ENCODE results near the gene KBTBD12.
A peak's percentile ranks its signal among the peaks of the same experiment; 100 is the strongest.

KBTBD12 gene

DNA sequence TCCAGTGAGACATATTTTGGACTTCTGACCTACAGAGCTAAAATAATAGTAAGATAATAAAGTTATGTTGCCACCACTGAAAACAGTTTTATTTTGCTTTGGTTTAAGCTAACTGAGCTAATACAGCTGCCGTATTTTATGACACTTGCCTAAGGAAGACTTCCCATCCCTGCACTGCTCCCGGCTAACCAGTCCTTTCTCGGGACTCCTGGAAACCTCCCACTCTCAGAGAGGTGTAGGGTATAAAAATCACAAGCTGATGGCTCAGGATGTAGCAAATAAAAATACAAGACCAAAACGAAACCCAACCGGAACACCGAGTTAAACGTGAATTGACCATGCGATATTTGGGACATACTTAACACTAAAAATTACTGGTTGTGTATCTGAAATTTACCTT, 448 bp upstream of the KBTBD12 start:
- Mint-ChIP-seq H3K27ac (no peak overlapping the region), H3K36me3 (ENCODE audit: low read depth) (no peaks in the 10 kb centered on the region), H3K4me1 (ENCODE audit: low read depth) (peaks cover 14% of the 10 kb centered on the region), H3K4me3 (peak overlapping the region; percentile 7), H3K9me3 (no peaks in the 10 kb centered on the region), H3K27me3 (peaks cover 59% of the 10 kb centered on the region)

DNA sequence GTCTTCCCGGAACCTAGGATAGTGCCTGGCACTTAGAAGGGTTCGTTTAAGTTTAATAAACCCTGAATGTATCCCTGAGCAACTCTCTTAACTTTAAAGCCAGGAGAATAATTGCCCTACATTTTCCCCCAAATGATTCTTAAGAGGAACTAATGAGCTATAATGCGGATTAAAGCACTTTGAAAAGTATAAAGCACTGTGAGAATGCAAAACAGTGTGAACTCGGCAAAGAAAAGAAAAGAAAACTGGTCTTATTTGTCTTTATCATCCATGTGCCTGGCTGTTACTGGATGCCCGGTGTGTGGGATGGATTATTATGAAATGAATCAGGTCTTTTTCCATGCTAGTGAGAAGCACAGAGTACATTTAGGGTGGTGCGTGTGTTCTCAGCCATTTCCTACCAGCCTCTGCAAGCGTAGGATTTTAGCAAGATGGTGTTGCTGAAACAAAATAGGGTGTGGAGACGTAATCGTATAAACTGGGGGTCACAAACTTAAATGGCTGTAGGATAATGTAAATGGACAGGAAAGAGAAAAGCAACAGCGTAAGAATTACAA, 983 bp downstream of the KBTBD12 start:
- H3K4me3 Mint-ChIP-seq: peak overlapping the region; percentile 20
- H3K27me3 Mint-ChIP-seq: peaks cover 56% of the 10 kb centered on the region
- peaks cover 14% of the 10 kb centered on the region for H3K4me1 Mint-ChIP-seq (ENCODE audit: low read depth)
- no peak overlapping the region for H3K27ac Mint-ChIP-seq
- H3K36me3 Mint-ChIP-seq (ENCODE audit: low read depth): no peaks in the 10 kb centered on the region
- H3K9me3 Mint-ChIP-seq: no peaks in the 10 kb centered on the region

GRCh38 chr3:127920738-127921137, 5.7 kb downstream of the KBTBD12 start:
- no peak overlapping the region for H3K27ac Mint-ChIP-seq
- no peaks in the 10 kb centered on the region for H3K9me3 Mint-ChIP-seq
- no peak overlapping the region for H3K4me3 Mint-ChIP-seq
- peaks cover 9% of the 10 kb centered on the region for H3K4me1 Mint-ChIP-seq (ENCODE audit: low read depth)
- peaks cover 30% of the 10 kb centered on the region for H3K27me3 Mint-ChIP-seq
- H3K36me3 Mint-ChIP-seq (ENCODE audit: low read depth): no peaks in the 10 kb centered on the region

DNA sequence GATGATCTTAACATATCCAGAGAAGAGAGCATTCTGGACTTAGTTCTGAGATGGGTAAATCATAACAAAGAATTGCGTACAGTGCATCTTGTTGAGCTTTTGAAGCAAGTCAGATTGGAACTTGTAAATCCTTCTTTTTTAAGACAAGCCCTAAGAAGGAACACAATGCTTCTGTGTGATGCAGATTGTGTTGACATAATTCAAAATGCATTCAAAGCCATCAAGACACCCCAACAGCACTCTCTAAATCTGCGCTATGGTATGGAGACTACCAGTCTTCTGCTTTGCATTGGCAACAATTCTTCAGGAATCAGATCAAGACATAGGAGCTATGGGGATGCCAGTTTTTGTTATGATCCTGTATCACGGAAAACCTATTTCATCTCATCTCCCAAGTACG, 8.6 kb downstream of the KBTBD12 start:
- Mint-ChIP-seq H3K4me1 (ENCODE audit: low read depth) (peaks cover 12% of the 10 kb centered on the region), H3K9me3 (no peaks in the 10 kb centered on the region), H3K27me3 (peaks cover 18% of the 10 kb centered on the region), H3K4me3 (no peak overlapping the region), H3K27ac (no peak overlapping the region), H3K36me3 (ENCODE audit: low read depth) (no peaks in the 10 kb centered on the region)

DNA sequence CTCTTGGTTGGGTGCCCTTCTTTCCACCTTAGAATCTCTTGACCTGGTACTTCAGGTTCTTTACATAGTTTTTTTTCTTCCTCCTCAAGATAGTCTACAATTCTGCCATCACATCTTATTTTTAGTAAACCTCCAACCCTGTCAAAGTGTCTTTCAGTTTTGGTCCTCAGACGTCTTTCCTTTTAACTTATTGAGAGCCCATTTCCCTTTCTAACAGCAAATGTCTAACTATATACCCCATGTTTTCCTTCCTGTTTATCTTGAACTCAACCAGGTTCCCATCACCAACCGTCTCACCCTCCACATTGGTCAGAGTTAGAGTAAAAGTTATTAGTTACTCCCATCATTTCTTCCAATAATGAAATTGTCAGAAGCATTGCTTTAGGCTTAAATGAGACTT, 10.4 kb downstream of the KBTBD12 start:
- peak overlapping the region; percentile 4 for H3K27ac Mint-ChIP-seq

GRCh38 chr3:127927829-127928604, 13.0 kb downstream of the KBTBD12 start:
- Mint-ChIP-seq H3K9me3 (no peaks in the 10 kb centered on the region), H3K36me3 (ENCODE audit: low read depth) (no peaks in the 10 kb centered on the region), H3K27ac (no peak overlapping the region), H3K27me3 (peaks cover 24% of the 10 kb centered on the region), H3K4me3 (no peak overlapping the region), H3K4me1 (ENCODE audit: low read depth) (peaks cover 12% of the 10 kb centered on the region)

More for the DNA sequence above, 10.4 kb downstream of the KBTBD12 start:
- Mint-ChIP-seq H3K36me3 (ENCODE audit: low read depth) (no peaks in the 10 kb centered on the region), H3K9me3 (no peaks in the 10 kb centered on the region), H3K27me3 (peaks cover 18% of the 10 kb centered on the region), H3K4me1 (ENCODE audit: low read depth) (peaks cover 12% of the 10 kb centered on the region), H3K4me3 (no peak overlapping the region)

- Mint-ChIP-seq H3K27me3 (peaks cover 35% of the 10 kb centered on the region), H3K4me1 (ENCODE audit: low read depth) (peaks cover 12% of the 10 kb centered on the region)
Measured at GRCh38 chr3:127929818-127930413, 14.9 kb downstream of the KBTBD12 start.

DNA sequence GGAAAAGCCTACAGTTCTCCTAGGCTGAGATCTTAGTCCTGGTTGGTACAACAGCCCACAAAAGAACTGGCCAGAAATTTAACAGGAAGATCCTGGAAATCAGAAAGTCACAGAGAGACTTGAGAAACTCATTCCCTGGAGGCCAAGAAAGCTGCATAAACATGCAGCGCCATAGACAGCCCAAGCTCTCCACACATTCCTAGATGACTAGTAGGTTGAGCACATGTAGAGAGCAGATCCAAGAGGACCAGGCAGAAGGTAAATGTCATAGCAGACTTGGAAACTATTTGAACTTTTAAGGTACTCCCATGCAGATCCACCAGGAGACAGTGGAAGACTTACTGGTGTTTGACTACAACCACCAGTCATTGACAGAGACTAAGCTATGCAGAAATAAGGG, 18.4 kb downstream of the KBTBD12 start:
- Mint-ChIP-seq H3K27ac (no peak overlapping the region), H3K4me3 (no peak overlapping the region), H3K36me3 (ENCODE audit: low read depth) (no peaks in the 10 kb centered on the region), H3K9me3 (no peaks in the 10 kb centered on the region), H3K27me3 (peaks cover 29% of the 10 kb centered on the region), H3K4me1 (ENCODE audit: low read depth) (no peaks in the 10 kb centered on the region)

More at GRCh38 chr3:127929818-127930413, 14.9 kb downstream of the KBTBD12 start:
- Mint-ChIP-seq H3K36me3 (ENCODE audit: low read depth) (no peaks in the 10 kb centered on the region), H3K9me3 (no peaks in the 10 kb centered on the region), H3K4me3 (no peak overlapping the region), H3K27ac (no peak overlapping the region)

DNA sequence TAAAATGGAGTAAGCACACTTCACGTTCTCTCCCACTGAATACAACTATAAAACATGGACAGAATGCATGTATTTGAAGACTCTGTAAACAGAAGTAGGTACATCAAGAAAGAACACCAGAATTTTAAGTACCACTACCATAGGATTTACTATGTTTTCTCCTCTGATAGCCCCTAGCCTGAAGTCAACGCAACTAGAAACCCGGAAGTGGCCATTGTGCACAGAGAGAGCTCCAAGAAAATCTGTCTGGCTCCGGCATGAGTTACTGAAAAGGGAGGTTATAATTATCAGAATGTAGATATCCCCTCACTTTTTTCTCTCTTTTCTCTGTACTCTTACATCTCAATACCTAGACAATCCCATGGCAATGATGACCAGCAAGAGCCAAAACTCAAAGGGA, 23.8 kb downstream of the KBTBD12 start:
- Mint-ChIP-seq H3K36me3 (ENCODE audit: low read depth) (no peaks in the 10 kb centered on the region), H3K27ac (no peak overlapping the region), H3K9me3 (peaks cover 21% of the 10 kb centered on the region), H3K27me3 (peaks cover 36% of the 10 kb centered on the region), H3K4me3 (no peak overlapping the region), H3K4me1 (ENCODE audit: low read depth) (no peaks in the 10 kb centered on the region)

- peaks cover 21% of the 10 kb centered on the region for H3K9me3 Mint-ChIP-seq
- H3K36me3 Mint-ChIP-seq (ENCODE audit: low read depth): no peaks in the 10 kb centered on the region
- no peak overlapping the region for H3K27ac Mint-ChIP-seq
- no peaks in the 10 kb centered on the region for H3K4me1 Mint-ChIP-seq (ENCODE audit: low read depth)
- no peak overlapping the region for H3K4me3 Mint-ChIP-seq
- peaks cover 28% of the 10 kb centered on the region for H3K27me3 Mint-ChIP-seq
Measured at GRCh38 chr3:127940116-127940515, 25.1 kb downstream of the KBTBD12 start.

- H3K36me3 Mint-ChIP-seq (ENCODE audit: low read depth): no peaks in the 10 kb centered on the region
- peaks cover 35% of the 10 kb centered on the region for H3K27me3 Mint-ChIP-seq
- peaks cover 21% of the 10 kb centered on the region for H3K9me3 Mint-ChIP-seq
- H3K4me1 Mint-ChIP-seq (ENCODE audit: low read depth): no peaks in the 10 kb centered on the region
- H3K27ac Mint-ChIP-seq: no peak overlapping the region
- no peak overlapping the region for H3K4me3 Mint-ChIP-seq
Measured at GRCh38 chr3:127942613-127943012, 27.6 kb downstream of the KBTBD12 start.

DNA sequence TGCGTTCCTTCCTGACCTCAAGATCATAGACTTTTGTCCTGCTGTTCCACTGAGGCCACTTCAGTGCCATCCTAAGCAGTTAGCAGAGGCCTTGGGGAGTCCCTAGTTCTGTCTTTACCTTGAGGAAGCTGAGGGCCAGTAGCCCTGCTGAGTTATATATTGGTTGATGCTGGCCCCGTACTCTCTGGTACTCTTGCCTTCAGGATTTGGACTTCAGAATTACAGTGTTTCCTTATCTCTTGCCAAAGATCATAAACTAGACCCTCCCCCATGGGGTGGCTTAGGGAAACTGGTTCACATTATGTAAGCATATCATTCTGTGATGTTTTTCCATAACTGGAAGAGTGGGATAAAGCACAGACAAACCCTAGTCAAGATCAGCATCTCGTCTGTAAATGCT, 33.2 kb downstream of the KBTBD12 start:
- peaks cover 25% of the 10 kb centered on the region for H3K27me3 Mint-ChIP-seq
- no peak overlapping the region for H3K27ac Mint-ChIP-seq

DNA sequence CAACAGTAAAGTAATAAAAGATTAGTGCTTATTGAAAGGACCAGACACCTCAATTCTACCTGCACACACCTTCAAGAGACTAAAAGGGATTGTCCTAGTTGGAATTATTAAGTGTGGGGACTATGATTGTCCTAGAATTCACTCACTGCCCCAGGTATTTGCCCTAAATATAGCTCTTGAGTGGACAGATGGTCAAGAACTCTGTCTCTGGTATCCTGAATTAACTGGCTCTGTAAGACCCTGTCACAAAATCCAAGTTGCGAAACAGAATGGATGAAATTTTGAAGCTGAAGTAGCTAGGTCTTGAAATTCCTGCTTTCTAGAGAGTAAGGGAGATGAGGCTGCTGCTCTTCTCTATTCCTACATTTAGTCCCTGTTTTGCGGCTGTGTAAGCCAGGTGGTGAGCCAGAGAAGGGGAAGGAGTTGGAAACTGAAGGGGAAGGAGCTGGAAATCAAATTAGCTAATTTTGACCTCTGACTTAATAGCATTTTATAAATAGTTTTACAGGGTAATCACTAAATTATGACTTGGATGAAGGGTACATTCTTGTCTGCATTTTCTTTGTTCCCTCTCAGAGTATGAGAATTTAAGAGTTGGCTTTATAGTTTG, 34.5 kb downstream of the KBTBD12 start:
- H3K9me3 Mint-ChIP-seq: no peaks in the 10 kb centered on the region
- H3K4me1 Mint-ChIP-seq (ENCODE audit: low read depth): no peaks in the 10 kb centered on the region
- no peak overlapping the region for H3K27ac Mint-ChIP-seq
- H3K4me3 Mint-ChIP-seq: no peak overlapping the region
- H3K36me3 Mint-ChIP-seq (ENCODE audit: low read depth): no peaks in the 10 kb centered on the region
- peaks cover 25% of the 10 kb centered on the region for H3K27me3 Mint-ChIP-seq

More for the DNA sequence above, 33.2 kb downstream of the KBTBD12 start:
- H3K4me3 Mint-ChIP-seq: no peak overlapping the region
- no peaks in the 10 kb centered on the region for H3K36me3 Mint-ChIP-seq (ENCODE audit: low read depth)
- H3K4me1 Mint-ChIP-seq (ENCODE audit: low read depth): no peaks in the 10 kb centered on the region
- no peaks in the 10 kb centered on the region for H3K9me3 Mint-ChIP-seq

DNA sequence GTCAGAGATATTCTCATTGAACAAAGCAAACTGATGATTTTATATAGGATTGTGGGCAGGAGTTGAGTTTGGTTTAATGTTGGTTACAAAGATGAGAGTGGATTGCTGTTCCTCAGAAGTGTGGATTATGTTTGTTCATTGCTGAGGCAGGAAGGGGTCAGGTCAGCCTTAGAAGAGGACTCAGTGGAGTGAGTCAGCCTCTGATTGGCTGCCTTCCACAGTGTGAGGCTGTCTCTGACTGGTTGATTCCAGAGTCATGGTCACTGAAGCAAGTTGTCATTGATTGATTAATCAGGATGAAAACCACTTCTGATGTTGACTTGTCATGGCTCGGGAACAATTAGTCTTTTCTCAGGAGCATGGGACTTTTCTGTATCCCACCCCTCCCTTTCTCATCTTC, 36.2 kb downstream of the KBTBD12 start:
- H3K9me3 Mint-ChIP-seq: no peaks in the 10 kb centered on the region
- H3K4me1 Mint-ChIP-seq (ENCODE audit: low read depth): no peaks in the 10 kb centered on the region
- no peak overlapping the region for H3K4me3 Mint-ChIP-seq
- peaks cover 24% of the 10 kb centered on the region for H3K27me3 Mint-ChIP-seq
- no peak overlapping the region for H3K27ac Mint-ChIP-seq
- no peaks in the 10 kb centered on the region for H3K36me3 Mint-ChIP-seq (ENCODE audit: low read depth)
